NCI-H2196 treated with DMSO at 0.1 percent for 48 hours (cell line): ENCODE data around the gene MLLT3.

ENCODE experiments used
- DNase-seq: peaks from one replicate; lab custom pipeline; 2025; ENCODE audit not compliant: unreplicated experiment; lab: John Stamatoyannopoulos, UW

MLLT3 gene

DNA sequence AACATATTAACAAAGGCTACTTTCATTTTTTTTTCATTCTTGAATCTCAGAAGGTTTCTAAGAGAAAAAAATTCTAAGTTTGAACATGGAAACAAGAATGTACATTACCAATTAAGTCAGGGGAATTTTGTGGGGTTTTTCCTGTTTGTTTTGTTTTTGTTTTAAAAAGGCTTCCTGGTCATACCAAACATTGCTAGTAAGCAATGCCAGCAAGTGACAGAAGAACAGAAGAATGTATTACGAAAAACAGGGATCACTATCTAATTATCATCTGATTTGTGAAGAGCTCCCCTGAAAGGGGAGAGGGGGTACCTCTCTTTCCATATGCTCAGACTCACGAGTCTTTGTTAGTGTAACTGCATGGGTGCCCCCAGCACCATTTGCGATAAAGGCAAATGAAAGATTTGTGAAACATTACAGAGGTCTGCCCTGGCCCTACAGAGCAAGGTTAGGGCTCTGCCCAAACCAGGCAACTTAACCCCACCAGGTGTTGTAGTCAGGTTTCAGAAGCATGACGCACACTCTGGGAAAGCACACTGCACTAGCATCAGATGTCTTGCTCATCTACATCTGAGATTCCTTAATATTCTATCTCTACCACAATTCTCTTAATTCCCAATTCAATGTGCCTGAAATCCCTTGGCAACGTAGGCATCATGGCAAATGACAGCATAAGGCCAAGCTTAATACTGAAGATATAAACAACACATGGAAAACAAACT is 268.2 kb downstream of the MLLT3 start:
- no peak for DNase-seq

- DNase-seq: no peak
These were observed 268.8 kb downstream of the MLLT3 start for GRCh38 chr9:20353524-20353923.

- no peak for DNase-seq
These were observed 269.7 kb downstream of the MLLT3 start for GRCh38 chr9:20352591-20352990.

DNA sequence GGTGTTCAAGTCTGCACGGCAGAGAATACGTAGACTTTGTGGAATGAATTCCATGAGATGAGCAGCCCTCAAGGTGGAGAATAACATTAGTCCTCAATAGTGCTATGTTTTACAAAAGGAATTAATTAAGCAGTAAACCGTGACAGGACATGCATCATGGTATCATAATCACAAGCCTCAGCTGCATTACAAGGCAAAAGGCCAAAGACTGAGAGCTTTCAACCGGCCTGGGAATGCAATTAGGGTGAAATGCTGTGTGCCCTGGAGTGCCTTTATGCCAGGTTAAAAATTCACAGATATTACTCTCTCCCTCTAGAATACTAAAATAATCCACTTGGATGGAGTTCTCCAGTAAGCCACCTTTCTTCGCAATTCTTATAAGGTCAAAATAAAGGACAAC is 270.6 kb downstream of the MLLT3 start:
- DNase-seq: no peak

- no peak for DNase-seq
These were observed 272.7 kb downstream of the MLLT3 start for GRCh38 chr9:20349568-20349967.

- DNase-seq: no peak
These were observed 279.0 kb downstream of the MLLT3 start for GRCh38 chr9:20343325-20343724.

- no peak for DNase-seq
These were observed 281.8 kb downstream of the MLLT3 start for GRCh38 chr9:20340511-20340861.

DNA sequence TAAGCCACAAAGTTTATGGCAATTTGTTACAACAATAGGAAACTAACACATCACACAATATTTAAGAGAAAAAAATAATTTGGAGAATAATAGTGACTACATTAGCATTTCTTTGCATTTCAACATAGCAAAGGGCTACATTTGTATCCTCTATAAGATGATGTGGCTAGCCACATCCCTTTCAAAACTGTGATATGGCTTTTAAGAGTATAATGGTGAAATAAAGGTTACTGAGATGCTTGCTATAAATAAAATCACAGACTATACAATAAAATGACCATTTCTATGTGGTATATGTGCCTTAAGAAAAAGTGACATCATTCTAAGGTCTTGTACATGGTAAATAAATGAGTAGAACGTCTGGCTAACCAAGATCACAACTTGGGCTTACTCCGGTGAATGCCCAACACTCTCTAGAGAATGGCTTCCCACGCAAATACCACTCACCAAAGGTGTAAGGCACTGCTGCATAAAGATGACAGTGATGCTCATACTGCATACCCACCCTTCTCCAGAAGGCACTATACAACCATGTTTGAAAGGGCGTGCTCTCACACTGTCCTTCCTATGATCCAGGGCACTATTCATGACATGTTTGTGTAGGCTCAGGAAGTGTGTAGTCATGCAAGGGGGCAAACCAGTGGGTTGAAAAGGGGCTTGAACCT is 286.5 kb downstream of the MLLT3 start:
- DNase-seq: no peak

GRCh38 chr9:20333991-20334390 is 288.3 kb downstream of the MLLT3 start:
- no peak for DNase-seq

DNA sequence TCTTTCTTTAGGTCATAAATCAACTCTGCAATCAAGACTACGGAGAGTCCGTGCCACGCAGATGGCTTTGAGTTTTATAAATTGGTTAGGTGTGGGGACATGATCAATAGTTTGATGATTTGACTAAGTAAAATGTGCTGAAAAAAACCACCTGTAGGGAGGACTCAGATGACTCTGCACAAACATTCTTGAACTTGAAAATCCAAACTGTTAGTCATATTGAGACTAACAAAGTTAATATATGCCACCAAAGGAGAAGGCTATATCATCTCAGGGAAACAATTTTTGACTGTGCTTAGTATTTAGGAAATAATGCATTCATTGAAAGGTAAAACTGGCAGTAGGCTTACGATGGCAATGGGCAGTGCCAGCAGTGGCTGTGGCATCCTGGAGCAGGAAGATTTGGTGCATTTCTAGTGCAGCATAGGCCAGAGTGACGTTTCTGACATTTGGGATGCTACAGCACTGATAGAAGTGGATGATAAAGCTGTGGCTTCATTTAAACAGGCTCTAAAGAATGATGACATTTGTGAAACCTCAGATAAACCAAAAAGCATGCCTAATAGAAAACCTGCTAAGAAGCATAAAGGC is 291.1 kb downstream of the MLLT3 start:
- no peak for DNase-seq

DNA sequence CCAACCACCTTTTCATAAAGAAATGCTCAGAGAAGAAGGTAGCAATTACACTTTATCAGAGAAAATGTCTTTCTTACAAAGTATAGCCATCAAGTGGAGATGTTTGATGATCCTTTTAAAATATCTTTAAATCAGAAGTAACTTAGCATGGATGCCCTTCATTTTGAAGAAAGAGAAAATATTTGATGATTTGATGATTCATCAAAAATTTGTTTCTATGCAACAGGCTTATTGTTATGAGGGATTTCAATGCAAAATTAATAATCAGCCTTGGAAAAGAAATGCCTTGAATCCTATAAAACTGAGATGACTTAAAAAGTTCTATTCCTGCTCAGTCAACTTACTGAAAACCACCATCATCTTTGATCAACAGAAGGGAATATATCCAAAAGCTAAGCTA is 291.6 kb downstream of the MLLT3 start:
- DNase-seq: no peak

DNA sequence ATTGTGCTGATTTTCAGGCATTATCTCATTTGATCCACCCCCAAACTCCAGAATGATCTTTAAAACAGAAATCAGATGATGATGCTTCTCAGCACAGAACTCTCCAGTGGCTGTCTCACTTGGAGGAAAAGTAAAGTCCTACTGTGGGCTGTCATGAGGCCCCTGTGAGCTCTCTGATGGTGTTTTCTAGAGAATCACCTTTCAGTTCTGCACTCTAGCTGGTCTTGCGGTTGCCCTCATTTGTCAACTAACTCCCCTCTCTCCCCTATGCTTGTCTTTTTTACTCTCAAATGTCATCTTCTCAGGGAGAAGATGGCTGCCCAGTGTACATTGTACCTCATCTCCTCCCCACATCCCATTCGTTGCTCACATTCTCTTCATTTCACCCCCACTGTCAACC is 295.8 kb downstream of the MLLT3 start:
- no peak for DNase-seq

GRCh38 chr9:20325008-20325407 is 297.3 kb downstream of the MLLT3 start:
- no peak for DNase-seq

DNA sequence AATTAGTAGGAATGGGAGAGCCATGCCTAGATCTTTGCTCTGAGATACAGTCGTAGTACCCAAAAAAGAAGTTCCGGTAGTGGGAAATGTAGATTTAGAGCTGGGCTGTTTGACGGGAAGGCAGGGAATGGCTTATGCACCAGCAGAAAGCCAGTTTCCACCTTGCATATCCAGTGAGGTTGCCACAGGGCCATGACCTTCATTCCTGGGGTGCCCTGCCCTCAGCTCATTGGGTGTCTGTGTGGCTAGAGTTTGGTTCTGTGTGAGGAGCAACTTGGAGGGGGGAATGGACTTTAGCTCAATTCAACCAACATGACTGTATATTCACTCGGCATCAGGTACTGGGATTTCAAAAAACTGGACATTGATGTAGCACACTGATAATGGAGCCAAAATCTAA is 300.1 kb downstream of the MLLT3 start:
- no peak for DNase-seq

DNA sequence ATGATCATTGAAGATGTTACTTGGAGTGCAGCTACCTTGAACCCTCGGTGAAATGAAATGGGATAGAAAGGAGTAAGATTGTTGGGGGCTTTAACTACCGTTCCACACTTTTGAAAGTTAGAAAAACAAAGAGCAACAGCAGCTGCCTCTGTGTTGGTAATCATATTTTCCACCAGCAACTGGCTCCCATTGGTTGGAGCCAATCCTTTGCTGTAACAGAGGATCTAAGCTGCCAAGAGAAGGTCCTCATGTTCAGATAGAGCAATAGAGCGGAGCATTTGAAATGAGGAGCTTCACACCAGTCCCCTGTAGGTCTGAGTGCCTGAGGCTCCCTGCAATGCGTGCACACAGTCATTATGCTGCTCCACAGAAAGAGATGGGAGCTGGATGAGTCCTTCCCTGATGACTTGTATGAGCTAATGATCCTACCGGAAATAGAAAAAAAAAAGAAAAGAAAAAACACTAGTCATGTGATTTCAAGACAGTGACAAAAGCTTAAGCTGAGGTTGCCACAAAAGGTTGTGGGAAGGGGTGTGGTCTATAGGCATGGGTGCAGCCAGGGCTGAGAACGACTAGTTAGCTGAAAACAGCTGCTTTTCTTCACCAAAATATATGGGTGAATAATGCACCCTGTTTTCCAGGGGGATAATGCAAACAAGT is 300.7 kb downstream of the MLLT3 start:
- DNase-seq: no peak

GRCh38 chr9:20320921-20321320 is 301.4 kb downstream of the MLLT3 start:
- no peak for DNase-seq

GRCh38 chr9:20319641-20320337 is 302.5 kb downstream of the MLLT3 start:
- peak; percentile 57 for DNase-seq

GRCh38 chr9:20319241-20319640 is 303.1 kb downstream of the MLLT3 start:
- DNase-seq: no peak

DNA sequence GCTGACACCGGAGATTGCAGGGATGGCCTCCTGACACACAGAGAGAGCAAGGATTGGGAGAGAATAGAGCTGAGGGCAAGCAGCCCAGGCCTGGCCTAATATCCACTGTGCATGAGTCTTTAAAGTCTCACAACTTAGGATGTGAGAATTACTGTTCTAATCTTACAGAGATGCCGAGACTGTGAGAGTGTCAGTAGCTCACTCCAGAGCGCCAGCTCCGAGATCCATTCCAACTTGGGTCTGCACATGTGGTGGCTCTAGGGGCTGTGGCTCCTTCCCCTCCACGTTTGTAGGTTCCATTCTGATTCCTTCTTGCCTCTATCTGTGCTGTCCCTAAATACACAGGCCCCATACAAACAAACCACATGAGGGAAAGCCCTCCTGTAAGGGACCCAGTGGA is 304.6 kb downstream of the MLLT3 start:
- DNase-seq: no peak

- no peak for DNase-seq
These were observed 305.9 kb downstream of the MLLT3 start for GRCh38 chr9:20316372-20316771.

GRCh38 chr9:20315677-20316076 is 306.6 kb downstream of the MLLT3 start:
- no peak for DNase-seq
